Measurements from ENCODE around the gene EEPD1. TPM values are rescaled to one million over a fixed set of nuclear protein-coding genes. Genes with fewer than 3 reads are reported as not detected.
"Not testable (repeated sequence)": the region's sequence is repeated elsewhere in the genome, so short reads cannot be mapped to it uniquely, and the experiment has no call there.

EEPD1 gene
- total RNA-seq, 4 donors from 2014 or later: 2.2 to 9.3 (median 6.2) TPM

GRCh38 chr7:36145686-36146085 is 7.4 kb upstream of the EEPD1 start:
- intact Hi-C loops (cut with DNase I): no loop called here
- no peaks in the 10 kb centered on the region for H3K9me3 ChIP-seq
- H3K36me3 ChIP-seq: no peaks in the 10 kb centered on the region
- TF ChIP-seq POLR2A (IDR thresholded peaks at IDR 0.05) (no peak), CTCF (IDR thresholded peaks at IDR 0.05) (no peak)
- H3K27ac ChIP-seq: no peak overlapping the region
- no peak overlapping the region for H3K4me3 ChIP-seq (replicated peaks in 1 of 3)
- 87 to 91% methylated on average over 1 of the region's 1 CpG for WGBS, 2 donors
- no peak for DNase-seq
- H3K4me1 ChIP-seq: no peaks in the 10 kb centered on the region
- H3K27me3 ChIP-seq: no peaks in the 10 kb centered on the region

GRCh38 chr7:36147361-36147760 is 5.7 kb upstream of the EEPD1 start:
- no peaks in the 10 kb centered on the region for H3K36me3 ChIP-seq
- H3K9me3 ChIP-seq: no peaks in the 10 kb centered on the region
- TF ChIP-seq POLR2A (IDR thresholded peaks at IDR 0.05) (no peak), CTCF (IDR thresholded peaks at IDR 0.05) (no peak)
- no peaks in the 10 kb centered on the region for H3K27me3 ChIP-seq
- 80 to 81% methylated on average over 4 of the region's 4 CpGs for WGBS, 2 donors
- peaks cover 0 to 2% of the 10 kb centered on the region in 2 donors for H3K4me1 ChIP-seq
- no peak overlapping the region for H3K27ac ChIP-seq
- DNase-seq: no peak
- H3K4me3 ChIP-seq (replicated peaks in 1 of 3): no peak overlapping the region
- intact Hi-C loops (cut with DNase I): no loop called here

GRCh38 chr7:36148422-36149065 is 4.5 kb upstream of the EEPD1 start:
- H3K27ac ChIP-seq: no peak overlapping the region
- H3K36me3 ChIP-seq: no peaks in the 10 kb centered on the region
- intact Hi-C loops (cut with DNase I): no loop called here
- no peaks in the 10 kb centered on the region for H3K9me3 ChIP-seq
- no peaks in the 10 kb centered on the region for H3K27me3 ChIP-seq
- no peak overlapping the region for H3K4me3 ChIP-seq (replicated peaks in 1 of 3)
- peaks cover 0 to 3% of the 10 kb centered on the region in 2 donors for H3K4me1 ChIP-seq
- no peak for DNase-seq
- TF ChIP-seq POLR2A (IDR thresholded peaks at IDR 0.05): no peak
- TF ChIP-seq CTCF (IDR thresholded peaks at IDR 0.05): no peak
- WGBS, 2 donors: 97 to 98% methylated on average over 4 of the region's 4 CpGs

GRCh38 chr7:36149240-36149639 is 3.8 kb upstream of the EEPD1 start:
- H3K27me3 ChIP-seq; H3K36me3 ChIP-seq; H3K9me3 ChIP-seq; intact Hi-C loops (cut with DNase I); H3K4me1 ChIP-seq; H3K27ac ChIP-seq; DNase-seq; H3K4me3 ChIP-seq (replicated peaks in 1 of 3): not testable (repeated sequence)
- WGBS, 2 donors: 100% methylated on average over 1 of the region's 2 CpGs

GRCh38 chr7:36149694-36150452 is 3.2 kb upstream of the EEPD1 start:
- 83 to 85% methylated on average over 8 of the region's 8 CpGs for WGBS, 2 donors
- Histone ChIP-seq H3K9me3 (no peaks in the 10 kb centered on the region), H3K4me1 (peaks cover 0 to 12% of the 10 kb centered on the region in 2 donors), H3K36me3 (no peaks in the 10 kb centered on the region), H3K4me3 (replicated peaks in 1 of 3) (no peak overlapping the region), H3K27ac (no peak overlapping the region), H3K27me3 (no peaks in the 10 kb centered on the region)
- intact Hi-C loops (cut with DNase I): no loop called here
- no peak for DNase-seq
- no peak for TF ChIP-seq CTCF (IDR thresholded peaks at IDR 0.05)
- TF ChIP-seq POLR2A (IDR thresholded peaks at IDR 0.05): no peak

Data from thyroid gland (tissue), 4 donors.